Cardiac fibroblast (primary cell): Measurements from ENCODE around the gene ATP5MC2.

Experiments
- DNase-seq, 2 donors: peaks; one replicate each; pipeline versions ENCODE4 v3.0.0 to v3.0.0-alpha.2; 2010; ENCODE audit warnings: low read depth in 2 of 2
- H3K4me3 ChIP-seq, 2 donors: replicated peaks in 1 of 2; 1 replicate in 1 of 2; 2 replicates in 1 of 2; pipeline ENCODE4 v1.5.1; 2011; ENCODE audit warnings: low read depth in 2 of 2, low read length in 2 of 2, mild to moderate bottlenecking in 2 of 2, moderate library complexity in 1 of 2
- CTCF ChIP-seq: IDR thresholded peaks from one replicate; pipeline ENCODE4 v1.5.1; 2011; ENCODE audit warnings: low read depth, mild to moderate bottlenecking, low read length, inconsistent platforms

Gene ATP5MC2

GRCh38 chr12:53618275-53618674, 57.6 kb downstream of the ATP5MC2 start:
- peak overlapping the region in 1 of 2 donors; percentile 15 for H3K4me3 ChIP-seq
- no peak for TF ChIP-seq CTCF

DNA sequence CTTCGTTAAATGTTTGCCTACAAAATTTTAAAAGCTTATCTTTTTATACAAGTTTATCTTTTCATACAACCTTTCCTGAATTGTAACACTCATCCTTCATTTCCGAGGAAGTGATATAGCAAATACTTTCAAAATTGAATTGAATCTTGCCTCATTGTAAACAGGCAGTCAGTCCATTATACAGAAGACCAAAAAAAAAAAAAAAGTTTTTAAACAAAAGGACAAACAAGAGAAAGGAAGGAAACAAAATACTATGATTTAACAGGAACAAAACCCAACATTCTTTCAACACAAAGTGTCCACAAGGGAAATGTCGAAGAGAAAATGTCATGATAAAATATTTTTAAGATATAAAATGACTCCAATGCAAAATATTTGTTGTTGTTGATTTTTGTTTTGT, 58.2 kb downstream of the ATP5MC2 start:
- DNase-seq, result peak in 1 of 2 donors; percentile 22
- no peak for TF ChIP-seq CTCF
- peak overlapping the region in 1 of 2 donors; percentile 15 for H3K4me3 ChIP-seq

More at GRCh38 chr12:53618275-53618674, 57.6 kb downstream of the ATP5MC2 start:
- no peak for DNase-seq

DNA sequence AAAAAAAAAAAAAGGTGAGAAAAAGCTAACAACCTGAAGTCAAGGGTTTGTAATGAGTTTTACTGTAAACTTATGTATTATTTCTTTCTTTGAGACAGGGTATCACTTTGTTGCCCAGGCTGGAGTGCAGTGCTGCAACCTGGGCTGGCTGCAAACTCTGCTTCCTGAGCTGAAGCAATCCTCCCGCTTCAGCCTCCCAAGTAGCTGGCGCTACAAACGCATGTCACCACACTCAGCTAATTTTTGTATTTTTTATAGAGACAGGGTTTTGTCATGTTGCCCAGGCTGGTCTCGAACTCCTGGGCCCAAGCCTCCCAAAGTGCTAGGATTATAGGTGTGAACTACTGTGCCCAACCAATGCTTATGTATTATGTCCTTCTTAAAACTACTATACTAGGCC, 58.9 kb downstream of the ATP5MC2 start:
- TF ChIP-seq CTCF, result no peak
- H3K4me3 ChIP-seq, result no peak overlapping the region
- no peak for DNase-seq
